HG03565 (cell line): ENCODE data around the gene GDF7.
"Not testable (repeated sequence)": the region's sequence is repeated elsewhere in the genome, so short reads cannot be mapped to it uniquely, and the experiment has no call there.

Experiments
- ATAC-seq: cut with Tn5 transposase; IDR thresholded peaks from one replicate; pipeline ENCODE4 v1.9.1; 2021; ENCODE audit warnings: mild to moderate bottlenecking, moderate library complexity; ENCODE audit not compliant: unreplicated experiment

The GDF7 gene

DNA sequence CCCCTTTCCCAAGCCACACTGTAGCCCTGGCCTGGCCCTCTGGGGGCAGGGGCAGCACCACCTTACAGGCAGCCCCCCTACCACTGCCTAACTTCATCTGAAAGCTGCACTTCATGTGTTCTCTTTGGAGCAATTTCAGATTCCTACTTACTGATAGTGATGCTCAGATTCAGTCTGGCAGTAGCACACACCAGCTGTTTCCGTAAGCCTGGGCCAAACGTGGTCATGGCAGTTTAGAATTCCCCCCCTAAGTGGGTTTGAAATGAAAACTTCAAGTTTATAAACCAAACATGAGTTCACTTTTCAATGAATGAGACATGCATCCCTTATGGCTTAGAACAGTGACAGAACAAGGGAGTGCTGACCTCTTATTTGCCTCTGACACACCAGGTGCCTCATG lies 29.4 kb downstream of the GDF7 start:
- no peak for ATAC-seq

DNA sequence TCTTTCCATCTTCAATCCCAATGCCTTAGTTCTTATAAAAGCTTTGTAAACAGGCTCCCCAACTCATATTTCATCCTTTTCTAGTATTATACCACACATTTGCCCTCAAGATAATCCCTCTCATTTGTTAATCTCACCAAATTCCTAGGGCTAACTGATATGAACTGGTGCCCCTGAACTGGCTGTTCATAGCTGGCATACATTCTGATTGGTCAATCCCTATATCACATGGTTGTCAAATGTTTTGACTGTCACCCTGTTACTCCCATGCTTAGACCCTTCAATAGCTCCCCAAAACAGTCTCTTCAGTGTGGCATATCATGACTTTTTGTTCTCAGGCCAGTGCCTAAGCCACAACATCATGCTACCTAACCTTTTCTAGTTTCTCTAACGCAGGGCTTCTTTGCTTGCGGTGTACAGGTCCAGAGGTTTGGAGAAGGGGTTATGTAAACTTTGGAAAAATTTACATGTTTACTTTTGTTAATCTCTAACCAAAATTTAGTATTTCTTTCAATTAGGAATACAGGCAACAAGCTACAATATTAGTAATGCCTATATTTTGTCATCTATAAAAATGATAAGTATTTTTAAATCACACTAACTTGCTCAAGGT lies 30.5 kb downstream of the GDF7 start:
- ATAC-seq, result no peak

DNA sequence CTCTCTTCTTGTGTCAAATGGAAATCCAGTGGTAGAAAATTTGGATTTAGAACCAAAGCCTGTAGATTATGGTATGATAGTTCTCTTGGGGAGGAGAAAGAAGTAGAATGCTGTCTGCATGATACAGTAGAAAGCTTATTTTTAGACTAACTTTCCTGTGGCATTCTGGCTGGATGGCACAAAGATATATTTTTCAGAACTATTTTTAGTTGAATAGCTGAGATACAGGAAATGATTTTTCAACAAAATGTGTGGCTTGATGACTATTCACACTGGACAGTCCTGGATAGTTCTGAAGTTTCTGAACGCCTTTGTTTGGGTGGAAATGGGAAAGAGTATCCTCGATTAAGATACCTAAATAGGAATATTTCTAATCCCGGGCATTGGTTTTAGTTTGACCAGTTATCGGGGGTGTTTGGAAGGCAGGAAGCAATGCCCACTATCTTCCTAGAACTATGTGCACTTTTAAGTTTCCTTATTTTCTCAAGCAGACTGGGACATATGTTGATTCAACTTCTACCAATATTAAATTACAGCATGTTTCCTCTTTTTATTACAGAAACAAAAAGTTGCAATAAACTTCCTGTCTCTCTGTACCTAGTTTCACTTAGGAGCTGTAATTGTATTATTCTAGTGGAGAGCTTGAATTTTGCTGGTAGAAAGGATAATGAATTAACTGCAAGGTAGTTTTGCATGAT lies 32.1 kb downstream of the GDF7 start:
- ATAC-seq, result no peak

DNA sequence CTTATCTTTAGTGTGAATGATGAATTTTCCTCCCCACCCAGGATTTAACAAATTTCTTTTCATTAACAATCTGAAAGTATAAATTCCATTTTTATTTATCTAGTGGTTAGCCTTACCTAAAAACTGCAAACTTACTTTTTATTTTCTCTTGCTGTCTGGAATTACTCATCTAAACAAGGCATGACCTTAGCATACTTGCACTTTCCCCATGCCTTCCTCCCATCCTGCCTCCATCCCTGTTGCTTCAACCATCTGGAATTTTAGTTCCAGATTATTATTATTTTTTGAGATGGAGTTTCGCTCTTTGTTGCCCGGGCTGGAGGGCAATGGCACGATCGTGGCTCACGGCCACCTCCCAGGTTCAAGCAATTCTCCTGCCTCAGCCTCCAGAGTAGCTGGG lies 35.6 kb downstream of the GDF7 start:
- no peak for ATAC-seq

DNA sequence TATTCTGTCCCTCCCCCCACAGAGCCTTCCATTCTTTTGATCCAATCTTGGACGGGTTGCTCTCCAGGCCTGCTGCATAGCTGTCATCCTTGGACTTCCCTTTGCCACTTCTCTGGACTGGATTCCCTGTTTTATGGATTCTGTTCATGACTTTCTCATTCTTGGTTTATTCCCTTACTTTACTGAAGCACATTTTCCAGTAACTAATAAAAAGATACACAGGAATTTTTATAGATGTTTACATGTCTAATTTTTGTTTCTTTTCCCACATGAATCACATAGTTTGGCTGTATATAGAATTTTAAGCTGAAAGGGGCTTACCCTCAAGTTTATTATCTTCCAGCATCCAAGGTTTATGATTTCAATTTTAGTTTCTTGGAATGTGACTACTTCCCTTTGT lies 37.9 kb downstream of the GDF7 start:
- no peak for ATAC-seq

DNA sequence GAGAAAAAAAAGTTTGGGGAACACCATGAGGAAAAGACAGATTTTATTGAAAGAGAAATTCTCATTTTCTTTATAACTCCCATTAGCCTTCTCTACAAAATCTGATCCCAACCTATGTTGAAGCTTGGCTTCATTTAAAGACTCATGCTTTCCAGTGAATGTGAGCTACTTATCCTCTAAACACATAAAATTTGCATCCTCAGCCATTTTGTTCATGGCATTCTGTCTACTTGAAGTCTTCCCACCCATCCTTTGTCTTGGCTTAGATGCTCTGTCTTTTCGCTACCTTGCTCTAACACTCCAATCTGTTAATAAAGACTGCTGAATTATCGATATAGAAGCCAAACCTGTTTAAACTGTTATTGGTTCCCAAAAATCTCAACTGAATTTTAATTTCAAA lies 39.3 kb downstream of the GDF7 start:
- no peak for ATAC-seq

DNA sequence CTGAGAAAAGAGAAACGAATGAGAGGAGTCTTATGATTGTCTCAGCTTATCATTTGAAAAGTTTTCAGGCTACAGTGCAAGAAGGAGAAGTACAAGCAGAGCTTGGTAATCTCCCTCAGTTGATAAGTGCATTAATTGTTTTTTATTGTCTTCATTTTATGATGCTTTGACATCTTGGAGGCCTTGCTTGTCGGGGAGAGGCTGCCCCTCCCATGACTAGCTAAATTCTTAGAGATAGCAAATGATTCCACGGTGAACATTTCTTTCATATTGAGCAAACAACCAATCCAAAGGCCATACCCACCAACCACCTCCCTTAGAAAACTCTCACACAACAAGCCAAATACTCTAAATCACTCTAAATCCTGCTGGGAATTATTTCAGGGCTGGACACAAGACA lies 39.8 kb downstream of the GDF7 start:
- ATAC-seq, result no peak

DNA sequence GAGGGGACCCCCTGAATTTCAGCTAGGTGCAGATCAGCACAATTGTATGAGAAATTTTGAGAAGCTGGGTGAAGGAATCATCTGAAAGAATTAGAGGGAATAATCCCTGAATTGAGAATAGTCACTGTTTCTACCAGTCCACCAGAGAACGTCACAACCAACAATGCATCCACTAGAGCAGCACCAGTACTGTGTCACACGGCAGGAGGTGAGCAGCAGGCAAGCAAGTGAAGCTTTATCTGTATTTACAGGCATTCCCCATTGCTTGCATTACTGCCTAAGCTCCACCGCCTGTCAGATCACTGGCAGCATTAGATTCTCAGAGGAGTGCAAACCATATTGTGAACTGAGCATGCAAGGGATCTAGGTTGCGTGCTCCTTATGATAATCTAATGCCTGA lies 40.7 kb downstream of the GDF7 start:
- ATAC-seq, result no peak

DNA sequence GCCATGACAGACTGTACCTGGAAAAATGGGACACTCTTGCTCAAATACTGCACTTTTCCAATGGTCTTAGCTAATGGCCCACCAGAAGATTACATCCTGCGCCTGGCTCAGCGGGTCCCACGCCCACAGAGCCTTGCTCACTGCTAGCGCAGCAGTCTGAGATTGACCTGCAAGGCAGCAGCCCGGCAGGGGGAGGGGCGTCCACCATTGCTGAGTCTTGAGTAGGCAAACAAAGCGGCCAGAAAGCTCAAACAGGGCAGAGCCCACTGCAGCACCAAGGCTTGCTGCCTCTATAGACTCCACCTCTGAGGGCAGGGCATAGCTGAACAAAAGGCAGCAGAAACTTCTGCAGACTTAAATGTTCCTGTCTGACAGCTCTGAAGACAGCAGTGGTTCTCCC lies 44.7 kb downstream of the GDF7 start:
- ATAC-seq, result not testable (repeated sequence)

DNA sequence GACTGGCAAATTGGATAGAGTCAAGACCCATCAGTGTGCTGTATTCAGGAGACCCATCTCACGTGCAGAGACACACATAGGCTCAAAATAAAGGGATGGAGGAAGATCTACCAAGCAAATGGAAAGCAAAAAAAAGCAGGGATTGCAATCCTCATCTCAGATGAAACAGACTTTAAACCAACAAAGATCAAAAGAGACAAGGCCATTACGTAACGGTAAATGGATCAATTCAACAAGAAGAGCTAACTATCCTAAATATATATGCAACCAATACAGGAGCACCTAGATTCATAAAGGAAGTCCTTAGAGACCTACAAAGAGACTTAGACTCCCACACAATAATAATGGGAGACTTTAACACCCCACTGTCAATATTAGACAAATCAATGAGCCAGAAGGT lies 46.6 kb downstream of the GDF7 start:
- ATAC-seq, result not testable (repeated sequence)

DNA sequence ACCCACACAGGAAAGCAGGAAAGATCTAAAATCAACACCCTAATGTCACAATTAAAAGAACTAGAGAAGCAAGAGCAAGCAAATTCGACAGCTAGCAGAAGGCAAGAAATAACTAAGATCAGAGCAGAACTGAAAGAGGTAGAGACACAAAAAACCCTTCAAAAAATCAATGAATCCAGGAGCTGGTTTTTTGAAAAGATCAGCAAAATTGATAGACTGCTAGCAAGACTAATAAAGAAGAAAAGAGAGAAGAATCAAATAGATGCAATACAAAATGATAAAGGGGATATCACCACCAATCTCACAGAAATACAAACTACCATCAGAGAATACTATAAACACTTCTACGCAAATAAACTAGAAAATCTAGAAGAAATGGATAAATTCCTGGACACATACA lies 47.5 kb downstream of the GDF7 start:
- ATAC-seq, result not testable (repeated sequence)

DNA sequence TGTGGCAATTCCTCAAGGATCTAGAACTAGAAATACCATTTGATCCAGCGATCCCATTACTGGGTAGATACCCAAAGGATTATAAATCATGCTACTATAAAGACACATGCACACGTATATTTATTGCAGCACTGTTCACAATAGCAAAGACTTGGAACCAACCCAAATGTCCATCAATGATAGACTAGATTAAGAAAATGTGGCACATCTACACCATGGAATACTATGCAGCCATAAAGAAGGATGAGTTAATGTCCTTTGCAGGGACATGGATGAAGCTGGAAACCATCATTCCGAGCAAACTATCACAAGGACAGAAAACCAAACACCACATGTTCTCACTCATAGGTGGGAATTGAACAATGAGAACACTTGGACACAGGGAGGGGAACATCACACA lies 49.2 kb downstream of the GDF7 start:
- ATAC-seq, result not testable (repeated sequence)

DNA sequence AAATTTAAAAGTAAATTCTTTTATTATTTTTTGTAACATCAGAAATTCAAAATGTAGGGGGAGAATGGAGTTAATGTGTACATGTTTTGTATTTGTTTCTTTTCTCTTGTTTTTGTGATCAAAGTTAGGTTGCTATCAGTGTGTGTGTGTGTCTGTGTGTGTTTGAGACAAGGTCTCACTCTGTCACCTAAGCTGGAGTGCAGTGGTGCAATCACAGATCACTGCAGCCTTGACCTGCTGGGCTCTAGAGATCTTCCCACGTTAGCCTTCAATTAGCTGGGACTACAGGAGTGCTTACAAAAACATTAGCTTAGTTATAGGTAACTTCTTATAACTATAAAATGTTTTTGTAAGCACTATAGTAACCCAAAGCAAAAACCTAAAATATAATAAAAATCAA lies 50.7 kb downstream of the GDF7 start:
- ATAC-seq, result no peak

DNA sequence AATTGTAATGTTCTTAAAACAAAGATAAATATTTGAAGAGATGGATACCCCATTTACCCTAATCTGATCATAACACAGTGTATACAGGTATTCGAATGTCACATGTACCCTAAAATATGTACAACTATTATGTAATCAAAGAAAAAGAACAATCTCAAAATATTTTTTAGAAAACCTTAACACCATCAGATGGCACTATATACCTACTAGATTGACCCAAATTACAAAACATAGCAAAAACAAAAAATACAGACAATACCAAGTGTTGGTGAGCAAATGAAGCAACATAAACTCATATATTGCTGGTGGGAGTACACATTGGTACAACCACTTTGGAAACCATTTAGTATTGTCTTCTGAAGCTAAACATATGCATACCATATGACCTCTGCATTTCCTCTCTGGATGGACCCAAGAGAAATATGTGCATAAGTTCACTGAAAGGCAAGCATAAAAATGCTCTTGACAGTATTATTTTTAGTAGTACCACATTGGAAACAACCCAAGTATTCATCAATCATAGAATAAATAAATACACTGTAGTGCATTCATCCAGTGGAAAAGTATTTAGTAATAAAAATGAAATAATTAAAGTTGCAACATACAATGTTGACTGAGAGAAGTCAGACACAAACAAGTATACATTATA lies 55.8 kb downstream of the GDF7 start:
- no peak for ATAC-seq

DNA sequence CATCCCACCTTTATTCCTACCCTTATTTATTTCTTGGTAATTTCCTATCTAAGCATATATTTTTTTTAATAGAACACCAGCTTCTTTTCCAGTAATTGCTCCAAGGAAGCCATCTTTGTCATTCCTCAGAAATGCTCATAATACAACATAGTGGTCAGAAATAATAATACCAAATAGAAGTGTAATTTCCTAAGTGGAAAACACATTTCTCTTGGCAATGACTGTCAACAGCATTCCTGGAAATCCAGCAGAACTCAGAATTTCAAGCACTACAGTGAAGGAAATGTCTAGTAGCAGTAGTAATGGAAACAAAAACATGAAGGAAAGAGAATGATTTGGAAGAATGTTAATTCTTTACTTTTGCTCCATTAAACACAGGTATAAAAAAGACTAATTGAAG lies 56.6 kb downstream of the GDF7 start:
- no peak for ATAC-seq

DNA sequence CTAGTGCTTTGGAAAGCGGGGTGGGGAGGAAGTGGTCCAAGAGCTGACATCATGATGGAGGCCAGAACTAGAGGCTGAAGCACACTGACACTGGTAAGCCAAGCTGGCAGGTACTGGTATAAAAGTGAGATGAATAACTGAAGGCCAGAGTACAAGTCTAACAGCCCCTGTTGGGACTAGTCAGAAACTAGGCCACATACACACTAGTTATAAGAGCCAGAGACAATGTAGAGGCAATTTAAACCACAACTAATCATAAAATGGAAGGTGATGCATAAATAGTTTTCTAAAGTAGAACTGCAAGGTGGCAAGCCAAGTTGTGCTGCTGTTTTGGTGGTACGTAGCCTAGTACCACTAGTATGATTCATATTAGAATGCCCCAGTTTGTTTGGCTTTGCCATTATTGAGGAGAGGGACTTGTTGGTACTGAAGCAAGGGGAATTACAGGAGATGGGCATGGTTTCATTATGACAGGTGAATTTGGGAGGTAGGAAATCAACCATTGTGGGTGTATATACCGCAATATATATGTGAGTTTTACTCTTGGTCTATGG lies 57.6 kb downstream of the GDF7 start:
- ATAC-seq, result no peak

DNA sequence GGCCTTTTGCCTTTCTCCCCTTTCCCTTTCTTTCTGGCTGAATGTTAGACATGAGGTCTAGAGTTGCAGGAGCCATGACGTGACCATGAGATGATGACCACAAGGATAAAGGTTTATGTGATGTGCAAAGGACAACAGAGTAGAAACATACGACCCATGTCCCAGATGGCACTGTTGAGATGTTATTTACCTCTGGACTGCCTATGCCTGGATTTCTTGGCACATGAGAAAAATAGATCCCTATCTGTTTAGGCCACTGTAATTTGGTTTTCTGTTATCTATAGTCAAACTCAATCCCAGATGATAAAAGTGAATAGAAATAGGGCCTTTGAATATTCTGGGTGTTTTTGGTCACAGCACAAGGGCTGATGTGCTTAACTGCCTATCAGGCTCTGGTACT lies 58.8 kb downstream of the GDF7 start:
- no peak for ATAC-seq

DNA sequence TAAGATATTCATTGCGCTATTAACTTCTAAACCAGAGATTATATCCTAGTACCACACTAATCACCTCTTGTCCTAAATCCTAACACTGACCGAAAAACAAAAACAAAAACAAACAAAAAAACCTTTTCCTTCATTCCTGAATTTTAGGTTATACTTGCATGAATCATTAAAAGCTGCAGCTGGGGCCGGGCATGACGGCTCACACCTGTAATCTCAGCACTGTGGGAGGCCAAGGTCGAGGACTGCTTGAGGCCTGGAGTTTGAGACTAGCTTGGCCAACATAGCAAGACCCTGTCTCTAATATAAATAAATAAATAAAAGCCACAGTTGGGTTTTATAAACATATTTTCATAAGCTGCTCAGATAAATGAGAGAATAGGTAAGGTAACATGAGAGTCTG lies 60.0 kb downstream of the GDF7 start:
- no peak for ATAC-seq

DNA sequence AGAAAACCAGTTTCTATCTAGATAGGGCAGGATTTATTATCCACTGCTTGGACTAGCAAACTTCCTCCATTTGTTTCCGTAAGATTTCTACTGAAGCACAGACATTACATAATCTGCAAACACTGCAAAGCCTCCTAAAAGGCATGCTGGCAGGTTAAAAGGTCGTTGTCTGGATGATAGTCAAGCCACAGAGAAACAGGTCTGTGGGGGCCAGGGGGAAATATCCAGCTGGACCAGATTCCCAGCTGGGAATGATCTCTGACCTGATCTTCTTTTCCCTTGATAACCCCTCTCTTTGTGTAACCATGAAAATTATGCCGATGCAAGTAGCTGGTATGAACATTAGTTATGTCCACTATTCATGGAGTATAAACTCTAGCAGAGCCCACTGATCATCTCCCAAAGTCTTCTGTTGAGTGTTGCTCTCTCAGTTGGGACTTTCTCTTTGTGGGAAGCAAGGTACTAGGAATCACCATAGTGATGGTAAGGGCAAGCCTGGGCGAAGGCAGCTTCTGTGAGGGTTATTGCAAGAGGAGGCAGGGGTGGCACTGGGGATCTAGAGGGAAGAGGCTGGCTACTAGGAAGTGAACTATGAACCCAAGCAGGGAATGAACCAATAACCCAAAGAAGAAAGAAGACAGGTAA lies 61.3 kb downstream of the GDF7 start:
- no peak for ATAC-seq
